OCI-LY3 (cell line): ENCODE data around the gene MAML1.
A peak's percentile ranks its signal among the peaks of the same experiment; 100 is the strongest.
"Not testable (repeated sequence)": the region's sequence is repeated elsewhere in the genome, so short reads cannot be mapped to it uniquely, and the experiment has no call there.

Source experiments
- H2AFZ ChIP-seq: fragments of 200-600, 300-600 bp; shearing (Covaris generic); 2 replicates; pipeline ENCODE4 v1.6.0; 2014; ENCODE audit warnings: antibody characterized with exemption, low read depth, low read length
- H3K27ac ChIP-seq: fragments of 200-600, 300-600 bp; sonication (generic); 2 replicates; pipeline ENCODE4 v1.5.1; 2014; ENCODE audit warnings: mild to moderate bottlenecking, low read length, moderate library complexity, mixed read lengths
- H3K27me3 ChIP-seq: fragments of 200-600, 300-600 bp; sonication (generic); 2 replicates; pipeline ENCODE4 v1.6.1; 2014; ENCODE audit warnings: low read depth, low read length, mixed read lengths
- H3K36me3 ChIP-seq: fragments of 200-600, 300-600 bp; sonication (generic); replicated peaks from 2 replicates; pipeline ENCODE3; 2014; ENCODE audit warnings: low read depth, low read length, mixed read lengths
- H3K4me1 ChIP-seq: fragments of 300-600, 200-600 bp; sonication (generic); 2 replicates; pipeline ENCODE4 v1.6.1; 2014; ENCODE audit warnings: low read length, mixed read lengths
- H3K4me2 ChIP-seq: fragments of 200-600, 300-600 bp; sonication (generic); 2 replicates; pipeline ENCODE4 v1.6.1; 2014; ENCODE audit warnings: low read length, mixed read lengths
- H3K4me3 ChIP-seq: fragments of 300-600, 200-600 bp; sonication (generic); 2 replicates; pipeline ENCODE4 v1.5.1; 2014; ENCODE audit warnings: antibody characterized with exemption, mild to moderate bottlenecking, low read length, moderate library complexity
- H3K79me2 ChIP-seq: fragments of 300-600, 200-600 bp; shearing (Covaris generic); 2 replicates; pipeline ENCODE4 v1.6.1; 2014; ENCODE audit warnings: mild to moderate bottlenecking, low read length, mixed read lengths
- H3K9ac ChIP-seq: fragments of 300-600, 200-600 bp; shearing (Covaris generic); 2 replicates; pipeline ENCODE4 v1.6.0; 2014; ENCODE audit warnings: mild to moderate bottlenecking, low read length, moderate library complexity
- H3K9me3 ChIP-seq: fragments of 200-600, 300-600 bp; shearing (Covaris generic); 2 replicates; pipeline ENCODE4 v1.6.1; 2014; ENCODE audit warnings: low read length, mixed read lengths; ENCODE audit not compliant: insufficient read depth
- H4K20me1 ChIP-seq: fragments of 200-600, 300-600 bp; sonication (generic); 2 replicates; pipeline ENCODE4 v1.6.1; 2016; ENCODE audit warnings: low read length, mixed read lengths; ENCODE audit not compliant: insufficient read depth
- CTCF ChIP-seq: fragments of 200-600, 300-600 bp; sonication (generic); IDR thresholded peaks from 2 replicates; pipeline ENCODE4 v1.5.1; 2014; ENCODE audit warnings: antibody characterized with exemption, low read length, low read depth
- EZH2phosphoT487 ChIP-seq: fragments of 200-600 bp; shearing (Covaris generic); IDR thresholded peaks from 2 replicates; pipeline ENCODE4 v1.6.1; 2018; ENCODE audit warnings: antibody characterized with exemption, mixed run types, low read depth

MAML1 gene, protein sequence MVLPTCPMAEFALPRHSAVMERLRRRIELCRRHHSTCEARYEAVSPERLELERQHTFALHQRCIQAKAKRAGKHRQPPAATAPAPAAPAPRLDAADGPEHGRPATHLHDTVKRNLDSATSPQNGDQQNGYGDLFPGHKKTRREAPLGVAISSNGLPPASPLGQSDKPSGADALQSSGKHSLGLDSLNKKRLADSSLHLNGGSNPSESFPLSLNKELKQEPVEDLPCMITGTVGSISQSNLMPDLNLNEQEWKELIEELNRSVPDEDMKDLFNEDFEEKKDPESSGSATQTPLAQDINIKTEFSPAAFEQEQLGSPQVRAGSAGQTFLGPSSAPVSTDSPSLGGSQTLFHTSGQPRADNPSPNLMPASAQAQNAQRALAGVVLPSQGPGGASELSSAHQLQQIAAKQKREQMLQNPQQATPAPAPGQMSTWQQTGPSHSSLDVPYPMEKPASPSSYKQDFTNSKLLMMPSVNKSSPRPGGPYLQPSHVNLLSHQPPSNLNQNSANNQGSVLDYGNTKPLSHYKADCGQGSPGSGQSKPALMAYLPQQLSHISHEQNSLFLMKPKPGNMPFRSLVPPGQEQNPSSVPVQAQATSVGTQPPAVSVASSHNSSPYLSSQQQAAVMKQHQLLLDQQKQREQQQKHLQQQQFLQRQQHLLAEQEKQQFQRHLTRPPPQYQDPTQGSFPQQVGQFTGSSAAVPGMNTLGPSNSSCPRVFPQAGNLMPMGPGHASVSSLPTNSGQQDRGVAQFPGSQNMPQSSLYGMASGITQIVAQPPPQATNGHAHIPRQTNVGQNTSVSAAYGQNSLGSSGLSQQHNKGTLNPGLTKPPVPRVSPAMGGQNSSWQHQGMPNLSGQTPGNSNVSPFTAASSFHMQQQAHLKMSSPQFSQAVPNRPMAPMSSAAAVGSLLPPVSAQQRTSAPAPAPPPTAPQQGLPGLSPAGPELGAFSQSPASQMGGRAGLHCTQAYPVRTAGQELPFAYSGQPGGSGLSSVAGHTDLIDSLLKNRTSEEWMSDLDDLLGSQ

GRCh38 chr5:179732412-179732917, at the start of gene MAML1:
Gene MAML1 (plus strand): TSS chr5:179732822. CDS start chr5:179733113, 291 bp downstream.
- peaks cover 49% of the 10 kb centered on the region for H3K36me3 ChIP-seq
- no peaks in the 10 kb centered on the region for H3K9me3 ChIP-seq
- H3K4me1 ChIP-seq = peaks cover 29% of the 10 kb centered on the region
- H3K9ac ChIP-seq = peak within 1 kb of the TSS; percentile 87
- peak within 1 kb of the TSS; percentile 94 for H3K4me3 ChIP-seq
- H4K20me1 ChIP-seq = peaks cover 26% of the 10 kb centered on the region
- peak within 1 kb of the TSS; percentile 69 for H3K27ac ChIP-seq
- peak within 1 kb of the TSS; percentile 87 for H3K4me2 ChIP-seq
- H2AFZ ChIP-seq = no peak within 1 kb of the TSS
- no peaks in the 10 kb centered on the region for H3K27me3 ChIP-seq
- TF ChIP-seq CTCF (no peak), EZH2phosphoT487 (no peak)
- peaks cover 59% of the 10 kb centered on the region for H3K79me2 ChIP-seq

DNA sequence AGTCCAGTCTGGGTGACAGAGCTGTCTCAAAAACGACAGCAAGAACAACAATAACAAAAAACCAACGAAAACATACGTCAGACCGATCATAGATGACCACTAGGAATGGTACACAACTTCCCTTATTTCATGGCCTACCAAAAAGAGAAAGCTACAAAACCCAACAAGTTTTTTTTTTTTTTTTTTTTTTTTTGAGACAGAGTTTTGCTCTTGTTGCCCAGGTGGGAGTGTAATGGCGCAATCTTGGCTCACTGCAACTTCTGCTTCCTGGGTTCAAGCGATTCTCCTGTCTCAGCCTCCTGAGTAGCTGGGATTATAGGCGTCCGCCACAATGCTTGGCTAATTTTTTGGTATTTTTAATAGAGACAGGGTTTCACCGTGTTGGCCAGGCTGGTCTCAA, 43.4 kb upstream of the MAML1 start:
- H3K9ac ChIP-seq, H3K4me1 ChIP-seq, H3K79me2 ChIP-seq, H2AFZ ChIP-seq, H4K20me1 ChIP-seq, H3K27me3 ChIP-seq, H3K27ac ChIP-seq, H3K9me3 ChIP-seq, H3K4me2 ChIP-seq, H3K4me3 ChIP-seq, H3K36me3 ChIP-seq: not testable (repeated sequence)

GRCh38 chr5:179694561-179694960, 38.1 kb upstream of the MAML1 start:
- no peak overlapping the region for H3K27ac ChIP-seq
- no peak overlapping the region for H3K9ac ChIP-seq
- no peak overlapping the region for H3K4me3 ChIP-seq
- H3K36me3 ChIP-seq = no peaks in the 10 kb centered on the region
- TF ChIP-seq EZH2phosphoT487 (no peak), CTCF (no peak)
- H3K4me2 ChIP-seq = no peak overlapping the region
- H3K79me2 ChIP-seq = peaks cover 20% of the 10 kb centered on the region
- H2AFZ ChIP-seq = no peak overlapping the region
- H3K9me3 ChIP-seq = no peaks in the 10 kb centered on the region
- H4K20me1 ChIP-seq = no peaks in the 10 kb centered on the region
- peaks cover 6% of the 10 kb centered on the region for H3K4me1 ChIP-seq
- no peaks in the 10 kb centered on the region for H3K27me3 ChIP-seq

DNA sequence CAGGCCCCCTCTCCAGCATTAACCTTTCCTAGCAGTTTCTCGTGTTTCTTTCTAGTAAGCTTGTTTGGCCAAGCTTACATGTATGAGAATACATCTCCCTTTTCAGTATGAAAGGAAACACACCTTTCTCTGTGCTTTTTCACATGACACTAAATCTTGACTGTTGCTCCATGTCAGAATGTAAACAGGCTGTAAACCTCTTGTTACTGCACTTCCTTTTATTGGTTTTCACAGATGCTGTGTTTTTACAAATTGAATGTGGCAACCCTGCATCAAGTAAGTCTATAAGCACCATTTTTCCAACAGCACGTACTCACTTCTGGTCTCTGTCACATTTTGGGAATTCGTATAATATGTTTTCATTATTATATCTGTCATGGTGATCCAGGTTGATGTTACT, 36.0 kb upstream of the MAML1 start:
- H3K36me3 ChIP-seq = peaks cover 17% of the 10 kb centered on the region
- TF ChIP-seq EZH2phosphoT487 = no peak
- no peak for TF ChIP-seq CTCF

More for the DNA sequence above, 36.0 kb upstream of the MAML1 start:
- Histone ChIP-seq H3K27ac (no peak overlapping the region), H3K4me3 (no peak overlapping the region), H3K9me3 (no peaks in the 10 kb centered on the region), H3K27me3 (no peaks in the 10 kb centered on the region), H3K4me1 (peaks cover 12% of the 10 kb centered on the region), H3K4me2 (no peak overlapping the region), H2AFZ (no peak overlapping the region), H4K20me1 (peaks cover 11% of the 10 kb centered on the region), H3K79me2 (peaks cover 41% of the 10 kb centered on the region), H3K9ac (no peak overlapping the region)
